Retinal pigment epithelial cell (primary cell): ENCODE data around the gene KIF25.

Experiments used
- DNase-seq: peaks from one replicate; pipeline ENCODE4 v3.0.0-alpha.2; 2010; ENCODE audit warnings: low read depth
- H3K4me3 ChIP-seq: 2 replicates; pipeline ENCODE4 v1.5.1; 2011; ENCODE audit warnings: mild to moderate bottlenecking, low read length, control low read depth, moderate library complexity
- CTCF ChIP-seq: conservative IDR thresholded peaks from 2 replicates; pipeline ENCODE4 v1.5.1; 2011; ENCODE audit warnings: low read depth, low read length, control low read depth, inconsistent platforms

The KIF25 gene

GRCh38 chr6:168089186-168090063 lies 92.0 kb downstream of the KIF25 start:
- no peak overlapping the region for H3K4me3 ChIP-seq
- TF ChIP-seq CTCF: no peak
- no peak for DNase-seq

- no peak for TF ChIP-seq CTCF
- DNase-seq: no peak
- H3K4me3 ChIP-seq: no peak overlapping the region
Observed at GRCh38 chr6:168090064-168090690, 92.7 kb downstream of the KIF25 start.

DNA sequence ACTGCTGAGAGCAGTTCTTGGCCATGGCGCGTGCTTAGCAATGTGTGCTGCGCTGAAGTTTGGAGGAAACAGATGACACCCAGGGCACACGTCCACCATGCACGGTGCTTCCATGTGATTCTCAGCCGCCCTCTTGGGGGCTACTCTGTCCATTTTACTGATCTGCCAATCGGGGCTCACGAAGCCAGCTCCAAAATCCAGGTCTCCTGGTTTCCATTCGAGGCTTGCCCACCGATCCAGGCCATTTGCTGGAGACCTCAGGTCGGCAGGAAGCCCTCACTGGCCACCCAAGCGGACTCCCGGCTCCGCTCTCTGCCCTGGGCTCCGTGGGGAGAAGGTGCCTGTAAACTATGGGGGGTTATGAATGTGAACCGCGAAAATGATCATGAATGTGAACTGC lies 93.2 kb downstream of the KIF25 start:
- no peak overlapping the region for H3K4me3 ChIP-seq
- TF ChIP-seq CTCF: no peak
- DNase-seq: no peak

- no peak for DNase-seq
- TF ChIP-seq CTCF: no peak
- H3K4me3 ChIP-seq: no peak overlapping the region
Observed at GRCh38 chr6:168091381-168092264, 94.2 kb downstream of the KIF25 start.

DNA sequence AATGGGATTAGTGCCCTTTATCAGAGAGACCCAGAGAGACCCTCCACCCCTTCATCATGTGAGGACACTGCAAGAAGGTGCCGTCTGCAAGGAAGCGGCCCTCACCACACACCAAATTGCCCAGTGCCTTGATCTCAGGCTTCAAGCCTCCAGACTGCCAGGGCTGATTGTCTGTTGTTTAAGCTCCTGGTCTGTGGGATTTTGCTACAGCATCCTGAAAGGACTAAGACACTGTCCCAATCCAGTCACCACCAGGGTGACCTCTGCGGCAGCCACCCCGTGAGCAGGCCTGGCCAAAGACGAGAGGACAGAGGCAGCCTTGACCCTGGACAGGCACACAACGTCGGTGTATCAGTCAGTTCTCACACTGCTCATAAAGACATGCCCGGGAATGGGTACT lies 95.1 kb downstream of the KIF25 start:
- no peak for TF ChIP-seq CTCF
- H3K4me3 ChIP-seq: no peak overlapping the region
- DNase-seq: no peak

DNA sequence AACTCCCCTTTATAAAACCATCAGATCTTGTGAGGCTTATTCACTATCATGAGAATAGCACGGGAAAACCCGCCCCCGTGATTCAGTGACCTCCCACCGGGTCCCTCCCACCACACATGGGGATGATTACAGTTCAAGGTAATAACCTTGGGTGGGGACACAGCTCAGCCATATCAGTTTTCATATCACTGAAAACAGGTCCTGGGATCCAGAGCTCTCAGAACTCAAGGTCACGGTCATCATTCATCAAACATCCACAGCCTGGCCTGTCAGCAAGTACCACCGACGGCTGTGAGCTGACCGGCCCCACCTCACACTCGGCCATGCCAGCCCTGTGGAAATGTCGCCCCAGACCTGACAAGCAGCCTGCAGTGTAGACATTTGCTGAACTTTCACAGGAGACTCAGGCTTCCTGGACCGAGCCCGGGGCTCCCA lies 95.6 kb downstream of the KIF25 start:
- H3K4me3 ChIP-seq: no peak overlapping the region
- DNase-seq: no peak
- TF ChIP-seq CTCF: no peak
